ENCODE data around the gene ANKS1A. TPM values are rescaled to one million over a fixed set of nuclear protein-coding genes. Genes with fewer than 3 reads are reported as not detected.

Gene ANKS1A
- total RNA-seq, 1 experiment from 2014 or later, result 35.0 TPM

- DNase-seq (ENCODE audit: low spot score) (peak; percentile 30), ATAC-seq (peak; percentile 59)
- peaks cover 40% of the 10 kb centered on the region for H3K36me3 Mint-ChIP-seq
- H3K4me1 Mint-ChIP-seq, result peaks cover 11% of the 10 kb centered on the region
- H3K27ac Mint-ChIP-seq, result no peak overlapping the region
- no peaks in the 10 kb centered on the region for H3K9me3 Mint-ChIP-seq
- H3K27me3 Mint-ChIP-seq (ENCODE audit: low read depth), result no peaks in the 10 kb centered on the region
- TF ChIP-seq CBFB (CRISPR knock-in tag; IDR thresholded peaks at IDR 0.05; ENCODE audit: low read depth), result no peak
- peak; percentile 54 for TF ChIP-seq CTCF (IDR thresholded peaks at IDR 0.05)
- ChIA-PET POLR2A (no interaction called here), CTCF (interaction anchor here (0.6 to 1.3 kb wide), 10 partner anchors 16 to 398 kb away, joined by 3 to 6 read pairs (median 4); no protein-coding TSS in a partner anchor)
- H3K4me3 Mint-ChIP-seq, result no peak overlapping the region
Measured at GRCh38 chr6:34855463-34855862, 33.6 kb upstream of the ANKS1A start.

- Mint-ChIP-seq H3K4me1 (no peaks in the 10 kb centered on the region), H3K36me3 (peaks cover 37% of the 10 kb centered on the region), H3K27ac (no peak overlapping the region), H3K9me3 (no peaks in the 10 kb centered on the region), H3K4me3 (no peak overlapping the region), H3K27me3 (ENCODE audit: low read depth) (no peaks in the 10 kb centered on the region)
- TF ChIP-seq FOXJ3 (CRISPR knock-in tag; IDR thresholded peaks at IDR 0.05; ENCODE audit: borderline replicate concordance), result no peak
- TF ChIP-seq RORB (CRISPR knock-in tag; IDR thresholded peaks at IDR 0.05), result no peak
- TF ChIP-seq PRRX2 (CRISPR knock-in tag; IDR thresholded peaks at IDR 0.05), result no peak
- no peak for TF ChIP-seq ARID4B (CRISPR knock-in tag; IDR thresholded peaks at IDR 0.05; ENCODE audit: borderline replicate concordance)
- no peak for TF ChIP-seq NR1H2 (CRISPR knock-in tag; IDR thresholded peaks at IDR 0.05)
- TF ChIP-seq E2F5 (CRISPR knock-in tag; IDR thresholded peaks at IDR 0.05), result no peak
- TF ChIP-seq PREB (CRISPR knock-in tag; IDR thresholded peaks at IDR 0.05; ENCODE audit: borderline replicate concordance), result no peak
- TF ChIP-seq ZNF416 (CRISPR knock-in tag; IDR thresholded peaks at IDR 0.05), result no peak
- no peak for TF ChIP-seq ELF4 (CRISPR knock-in tag; IDR thresholded peaks at IDR 0.05; ENCODE audit: low read depth)
- no peak for TF ChIP-seq CTCF (IDR thresholded peaks at IDR 0.05)
- no peak for TF ChIP-seq CBFB (CRISPR knock-in tag; IDR thresholded peaks at IDR 0.05; ENCODE audit: low read depth)
- TF ChIP-seq FOXP4 (CRISPR knock-in tag; IDR thresholded peaks at IDR 0.05), result no peak
- TF ChIP-seq ATF3 (CRISPR knock-in tag; conservative IDR thresholded peaks at IDR 0.05), result no peak
- ATAC-seq (peak; percentile 58; the same call in 1 of the 2 replicates), DNase-seq (ENCODE audit: low spot score) (no peak)
- POLR2A ChIA-PET, result no interaction called here
- CTCF ChIA-PET, result interaction anchor here (0.7 to 1.2 kb wide), 3 partner anchors 14 to 281 kb away, joined by 3 to 4 read pairs (median 4); no protein-coding TSS in a partner anchor
Measured at GRCh38 chr6:34858681-34859080, 30.4 kb upstream of the ANKS1A start.

All from WTC11 (cell line).